SK-N-SH (cell line): Measurements from ENCODE around the gene YTHDC2. TPM values are rescaled to one million over a fixed set of nuclear protein-coding genes. Genes with fewer than 3 reads are reported as not detected.

ENCODE experiments used
- CTCF ChIA-PET: fragments of 300-600, 350-600 bp; formaldehyde crosslinking; extraction: SDS; loops from one replicate; lab custom pipeline; 2021; lab: Yijun Ruan, JAX
- POLR2A ChIA-PET: fragments of 350-600 bp; sonication (Branson Sonifier 250); formaldehyde crosslinking; extraction: SDS; loops from one replicate; lab custom pipeline; 2020; ENCODE audit warnings: antibody characterized with exemption, inconsistent platforms; lab: Yijun Ruan, JAX
- DNase-seq: peaks from one replicate; pipeline ENCODE4 v3.0.0; 2012
- H2AFZ ChIP-seq: fragments of 200-600 bp; sonication (generic); 2 replicates; pipeline ENCODE4 v1.8.1; 2016; ENCODE audit warnings: antibody characterized with exemption, mild to moderate bottlenecking, low read depth
- H3F3A ChIP-seq: fragments of 200-600 bp; sonication (generic); replicated peaks from 2 replicates; pipeline ENCODE3; 2016; ENCODE audit warnings: antibody characterized with exemption, mild to moderate bottlenecking; ENCODE audit not compliant: insufficient read depth
- H3K27ac ChIP-seq, 2 experiments: fragments of 200-500 bp in 1 of 2; fragments of 200-600 bp in 1 of 2; sonication (Bioruptor generic) in 1 of 2; sonication (generic), shearing (Covaris generic) in 1 of 2; 2 replicates each; pipeline versions ENCODE4 v1.5.1 to v1.6.1; 2014 to 2016; ENCODE audit warnings: low read depth in 2 of 2, inconsistent platforms in 1 of 2, low read length in 1 of 2, mild to moderate bottlenecking in 1 of 2, mixed read lengths in 1 of 2
- H3K27me3 ChIP-seq: fragments of 200-600 bp; sonication (generic), shearing (Covaris generic); 2 replicates; pipeline ENCODE4 v1.6.1; 2016; ENCODE audit warnings: mixed run types; ENCODE audit not compliant: insufficient read depth
- H3K36me3 ChIP-seq, 2 experiments: fragments of 200-500 bp in 1 of 2; fragments of 200-600 bp in 1 of 2; sonication (Bioruptor generic) in 1 of 2; sonication (generic) in 1 of 2; replicated peaks in 1 of 2; 2 replicates each; pipeline versions ENCODE3 to v1.5.1; 2014 to 2016; ENCODE audit warnings: low read length in 1 of 2, mild to moderate bottlenecking in 1 of 2; ENCODE audit not compliant: insufficient read depth in 2 of 2, control insufficient read depth in 1 of 2
- H3K4me1 ChIP-seq, 2 experiments: fragments of 200-500 bp in 1 of 2; fragments of 200-600 bp in 1 of 2; sonication (Bioruptor generic) in 1 of 2; sonication (generic), shearing (Covaris generic) in 1 of 2; 2 replicates each; pipeline versions ENCODE4 v1.5.1 to v1.6.1; 2014 to 2016; ENCODE audit warnings: low read depth in 1 of 2, low read length in 1 of 2, mixed run types in 1 of 2; ENCODE audit not compliant: insufficient read depth in 2 of 2, control insufficient read depth in 1 of 2
- H3K4me2 ChIP-seq: fragments of 200-600 bp; sonication (generic), shearing (Covaris generic); 2 replicates; pipeline ENCODE4 v1.6.1; 2017; ENCODE audit warnings: mixed run types
- H3K4me3 ChIP-seq, 2 experiments: fragments of 200-500 bp in 1 of 2; fragments of 200-600 bp in 1 of 2; sonication (Bioruptor generic) in 1 of 2; sonication (generic), shearing (Covaris generic) in 1 of 2; 2 replicates each; pipeline versions ENCODE4 v1.5.1 to v1.8.1; 2014 to 2016; ENCODE audit warnings: low read depth in 2 of 2, inconsistent platforms in 1 of 2, low read length in 1 of 2, mild to moderate bottlenecking in 1 of 2, mixed read lengths in 1 of 2, moderate library complexity in 1 of 2
- H3K79me2 ChIP-seq: fragments of 200-600 bp; sonication (generic); 2 replicates; pipeline ENCODE4 v1.8.1; 2017; ENCODE audit warnings: mild to moderate bottlenecking; ENCODE audit not compliant: insufficient read depth
- H3K9ac ChIP-seq: fragments of 200-600 bp; sonication (generic); 2 replicates; pipeline ENCODE4 v1.6.1; 2017; ENCODE audit warnings: mixed run types
- H3K9me2 ChIP-seq: fragments of 200-600 bp; sonication (generic); 2 replicates; pipeline ENCODE4 v1.6.1; 2017; ENCODE audit warnings: mixed run types
- H3K9me3 ChIP-seq: fragments of 200-600 bp; sonication (generic); 2 replicates; pipeline ENCODE4 v1.6.1; 2017; ENCODE audit warnings: mixed run types, mild to moderate bottlenecking, moderate library complexity
- H4K20me1 ChIP-seq: fragments of 200-600 bp; sonication (generic); 2 replicates; pipeline ENCODE4 v1.6.1; 2017; ENCODE audit warnings: mild to moderate bottlenecking, mixed run types; ENCODE audit not compliant: insufficient read depth
- ELF1 ChIP-seq: IDR thresholded peaks from 2 replicates; pipeline ENCODE4 v1.4.0; 2012
- FOSL2 ChIP-seq: IDR thresholded peaks from 2 replicates; pipeline ENCODE4 v1.4.0; 2012; ENCODE audit warnings: low read depth, mild to moderate bottlenecking, moderate library complexity, borderline replicate concordance
- FOXJ3 ChIP-seq: sonication (generic); formaldehyde crosslinking; IDR thresholded peaks from 2 replicates; pipeline ENCODE4 v1.5.1; 2020; ENCODE audit warnings: mild to moderate bottlenecking, missing genetic modification reagents
- GABPA ChIP-seq: IDR thresholded peaks from 2 replicates; pipeline ENCODE4 v1.4.0; 2012; ENCODE audit warnings: low read depth, mild to moderate bottlenecking
- GATA2 ChIP-seq: sonication (generic); formaldehyde crosslinking; IDR thresholded peaks from 2 replicates; pipeline ENCODE4 v1.5.0; 2020; ENCODE audit warnings: mild to moderate bottlenecking, missing genetic modification reagents
- MEF2A ChIP-seq: IDR thresholded peaks from 2 replicates; pipeline ENCODE4 v1.4.0; 2012; ENCODE audit warnings: low read depth, borderline replicate concordance
- NFIC ChIP-seq: IDR thresholded peaks from 2 replicates; pipeline ENCODE4 v1.4.0; 2012; ENCODE audit warnings: borderline replicate concordance
- NRF1 ChIP-seq: IDR thresholded peaks from 2 replicates; pipeline ENCODE4 v1.6.1; 2012; ENCODE audit warnings: low read depth, mild to moderate bottlenecking, low read length
- POLR2AphosphoS5 ChIP-seq: IDR thresholded peaks from 2 replicates; pipeline ENCODE4 v1.6.1; 2012; ENCODE audit warnings: low read depth, low read length
- RAD21 ChIP-seq: IDR thresholded peaks from 2 replicates; pipeline ENCODE4 v1.6.1; 2012; ENCODE audit warnings: mild to moderate bottlenecking, low read length
- RCOR1 ChIP-seq: fragments of 150-350 bp; IDR thresholded peaks from 2 replicates; pipeline ENCODE4 v1.6.1; 2017; ENCODE audit warnings: antibody characterized with exemption, low read length
- RXRA ChIP-seq: IDR thresholded peaks from 2 replicates; pipeline ENCODE4 v1.4.0; 2012; ENCODE audit warnings: low read depth, mild to moderate bottlenecking, borderline replicate concordance
- YY1 ChIP-seq: IDR thresholded peaks from 2 replicates; pipeline ENCODE4 v1.4.0; 2012; ENCODE audit warnings: low read depth, mild to moderate bottlenecking
- WGBS: methylation state at CpG from one replicate; pipeline ENCODE4 v1.1.6; 2017; ENCODE audit warnings: low lambda C conversion rate; 5-methylcytosine and 5-hydroxymethylcytosine counted together
- polyA plus RNA-seq, 3 experiments: library from polyadenylated mRNA; depleted of rRNA; stranded (reverse); fragments of >200 nt; gene quantifications; 2 replicates each; pipeline ENCODE4 v1.2.3, GENCODE V29; 2012
- TF ChIP-seq, protein P1 (sequence below): IDR thresholded peaks from 2 replicates; pipeline ENCODE4 v1.4.0; 2012; ENCODE audit warnings: low read depth, borderline replicate concordance
- TF ChIP-seq, protein P2 (sequence below): IDR thresholded peaks from 2 replicates; pipeline ENCODE4 v1.6.1; 2012; ENCODE audit warnings: mild to moderate bottlenecking, low read depth, low read length, moderate library complexity
- TF ChIP-seq, protein P3 (sequence below): fragments of 150-350 bp; IDR thresholded peaks from 2 replicates; pipeline ENCODE4 v1.6.1; 2017; ENCODE audit warnings: antibody characterized with exemption, low read length, low read depth, borderline replicate concordance
- TF ChIP-seq, protein P4 (sequence below): IDR thresholded peaks from 2 replicates; pipeline ENCODE4 v1.4.0; 2012; ENCODE audit warnings: low read depth, borderline replicate concordance
- TF ChIP-seq, protein P5 (sequence below): fragments of 150-350 bp; IDR thresholded peaks from 2 replicates; pipeline ENCODE4 v1.6.1; 2016; ENCODE audit warnings: mild to moderate bottlenecking, low read depth, low read length

The YTHDC2 gene
- polyA plus RNA-seq, 1 of the 3 experiments (the other 2 are of a cell fraction) = 3.5 TPM

DNA sequence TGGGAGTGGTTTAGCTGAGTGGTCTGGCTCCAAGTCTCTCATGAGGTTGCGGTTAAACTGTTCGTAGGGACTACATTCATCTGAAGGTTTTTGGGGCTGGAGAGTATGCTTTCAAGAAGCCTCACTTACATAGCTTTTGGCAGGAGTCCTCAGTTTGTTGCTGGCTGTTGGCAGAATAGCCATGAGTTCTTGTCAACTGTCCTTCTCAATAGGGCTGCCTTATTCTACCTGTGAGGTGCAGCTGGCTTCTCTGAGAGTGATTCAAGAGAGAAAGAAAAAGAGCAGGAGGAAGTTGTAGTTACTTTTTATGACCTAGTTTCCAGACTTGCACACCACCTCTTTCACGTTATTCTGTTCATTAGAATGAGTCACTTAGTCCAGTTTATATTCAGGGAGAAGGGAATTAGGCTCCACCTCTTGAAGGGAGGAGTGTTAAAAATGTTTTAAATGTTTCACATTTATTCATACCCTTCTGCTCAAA is 33.2 kb downstream of the YTHDC2 start:
- no peak overlapping the region for H3K27ac ChIP-seq
- peaks cover 4% of the 10 kb centered on the region for H3F3A ChIP-seq
- H3K4me3 ChIP-seq = no peak overlapping the region
- no peak overlapping the region for H3K9ac ChIP-seq
- H3K4me1 ChIP-seq = no peaks in the 10 kb centered on the region
- TF ChIP-seq RAD21 = no peak
- no peak for TF ChIP-seq POLR2AphosphoS5
- TF ChIP-seq, protein P1, sequence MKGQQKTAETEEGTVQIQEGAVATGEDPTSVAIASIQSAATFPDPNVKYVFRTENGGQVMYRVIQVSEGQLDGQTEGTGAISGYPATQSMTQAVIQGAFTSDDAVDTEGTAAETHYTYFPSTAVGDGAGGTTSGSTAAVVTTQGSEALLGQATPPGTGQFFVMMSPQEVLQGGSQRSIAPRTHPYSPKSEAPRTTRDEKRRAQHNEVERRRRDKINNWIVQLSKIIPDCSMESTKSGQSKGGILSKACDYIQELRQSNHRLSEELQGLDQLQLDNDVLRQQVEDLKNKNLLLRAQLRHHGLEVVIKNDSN = no peak
- TF ChIP-seq, protein P2, sequence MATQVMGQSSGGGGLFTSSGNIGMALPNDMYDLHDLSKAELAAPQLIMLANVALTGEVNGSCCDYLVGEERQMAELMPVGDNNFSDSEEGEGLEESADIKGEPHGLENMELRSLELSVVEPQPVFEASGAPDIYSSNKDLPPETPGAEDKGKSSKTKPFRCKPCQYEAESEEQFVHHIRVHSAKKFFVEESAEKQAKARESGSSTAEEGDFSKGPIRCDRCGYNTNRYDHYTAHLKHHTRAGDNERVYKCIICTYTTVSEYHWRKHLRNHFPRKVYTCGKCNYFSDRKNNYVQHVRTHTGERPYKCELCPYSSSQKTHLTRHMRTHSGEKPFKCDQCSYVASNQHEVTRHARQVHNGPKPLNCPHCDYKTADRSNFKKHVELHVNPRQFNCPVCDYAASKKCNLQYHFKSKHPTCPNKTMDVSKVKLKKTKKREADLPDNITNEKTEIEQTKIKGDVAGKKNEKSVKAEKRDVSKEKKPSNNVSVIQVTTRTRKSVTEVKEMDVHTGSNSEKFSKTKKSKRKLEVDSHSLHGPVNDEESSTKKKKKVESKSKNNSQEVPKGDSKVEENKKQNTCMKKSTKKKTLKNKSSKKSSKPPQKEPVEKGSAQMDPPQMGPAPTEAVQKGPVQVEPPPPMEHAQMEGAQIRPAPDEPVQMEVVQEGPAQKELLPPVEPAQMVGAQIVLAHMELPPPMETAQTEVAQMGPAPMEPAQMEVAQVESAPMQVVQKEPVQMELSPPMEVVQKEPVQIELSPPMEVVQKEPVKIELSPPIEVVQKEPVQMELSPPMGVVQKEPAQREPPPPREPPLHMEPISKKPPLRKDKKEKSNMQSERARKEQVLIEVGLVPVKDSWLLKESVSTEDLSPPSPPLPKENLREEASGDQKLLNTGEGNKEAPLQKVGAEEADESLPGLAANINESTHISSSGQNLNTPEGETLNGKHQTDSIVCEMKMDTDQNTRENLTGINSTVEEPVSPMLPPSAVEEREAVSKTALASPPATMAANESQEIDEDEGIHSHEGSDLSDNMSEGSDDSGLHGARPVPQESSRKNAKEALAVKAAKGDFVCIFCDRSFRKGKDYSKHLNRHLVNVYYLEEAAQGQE = no peak
- TF ChIP-seq YY1 = no peak
- TF ChIP-seq NFIC = no peak
- no peak for TF ChIP-seq FOSL2
- TF ChIP-seq NRF1 = no peak
- no peak for TF ChIP-seq ELF1
- no peak for TF ChIP-seq FOXJ3
- no peak for DNase-seq
- H2AFZ ChIP-seq = no peak overlapping the region
- no peaks in the 10 kb centered on the region for H3K27me3 ChIP-seq
- no peak overlapping the region for H3K4me2 ChIP-seq
- ChIA-PET POLR2A (no interaction called here), CTCF (interaction anchor here (0.9 kb wide), 1 partner anchor 30 kb away, joined by 3 read pairs; no protein-coding TSS in a partner anchor)
- WGBS = 94% methylated on average over 3 of the region's 3 CpGs
- H3K79me2 ChIP-seq = no peaks in the 10 kb centered on the region
- peaks cover 70 to 75% of the 10 kb centered on the region in 2 experiments for H3K36me3 ChIP-seq
- no peaks in the 10 kb centered on the region for H3K9me2 ChIP-seq
- no peaks in the 10 kb centered on the region for H4K20me1 ChIP-seq
- H3K9me3 ChIP-seq = no peaks in the 10 kb centered on the region

DNA sequence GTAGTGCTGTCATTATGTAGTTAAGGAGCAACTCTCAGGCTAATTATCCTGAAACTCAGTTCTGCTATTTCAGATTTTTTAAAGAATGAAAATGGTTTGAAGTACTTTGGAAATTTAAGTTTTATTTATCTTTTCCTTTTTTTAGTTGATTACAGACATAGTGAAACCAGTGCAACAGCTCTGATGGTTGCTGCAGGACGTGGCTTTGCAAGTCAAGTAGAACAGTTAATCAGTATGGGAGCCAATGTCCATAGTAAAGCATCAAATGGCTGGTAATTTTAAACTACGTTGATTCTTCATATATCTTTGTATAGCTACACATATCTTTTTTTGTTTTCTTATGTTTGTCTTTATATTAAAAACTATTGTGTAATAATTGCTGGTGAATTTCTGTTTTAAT is 34.9 kb downstream of the YTHDC2 start:
- CTCF ChIA-PET = interaction anchor here (0.6 to 1.3 kb wide), 2 partner anchors 21 to 552 kb away, joined by 3 read pairs; no protein-coding TSS in a partner anchor
- H3F3A ChIP-seq = peaks cover 4% of the 10 kb centered on the region
- no peak for TF ChIP-seq GATA2 (CRISPR knock-in tag)
- TF ChIP-seq GABPA = no peak
- TF ChIP-seq, protein P3, sequence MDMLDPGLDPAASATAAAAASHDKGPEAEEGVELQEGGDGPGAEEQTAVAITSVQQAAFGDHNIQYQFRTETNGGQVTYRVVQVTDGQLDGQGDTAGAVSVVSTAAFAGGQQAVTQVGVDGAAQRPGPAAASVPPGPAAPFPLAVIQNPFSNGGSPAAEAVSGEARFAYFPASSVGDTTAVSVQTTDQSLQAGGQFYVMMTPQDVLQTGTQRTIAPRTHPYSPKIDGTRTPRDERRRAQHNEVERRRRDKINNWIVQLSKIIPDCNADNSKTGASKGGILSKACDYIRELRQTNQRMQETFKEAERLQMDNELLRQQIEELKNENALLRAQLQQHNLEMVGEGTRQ = no peak
- no peak for TF ChIP-seq RAD21
- no peak for TF ChIP-seq NFIC
- TF ChIP-seq MEF2A = no peak
- TF ChIP-seq RCOR1 = no peak
- no peak for TF ChIP-seq RXRA
- TF ChIP-seq, protein P4, sequence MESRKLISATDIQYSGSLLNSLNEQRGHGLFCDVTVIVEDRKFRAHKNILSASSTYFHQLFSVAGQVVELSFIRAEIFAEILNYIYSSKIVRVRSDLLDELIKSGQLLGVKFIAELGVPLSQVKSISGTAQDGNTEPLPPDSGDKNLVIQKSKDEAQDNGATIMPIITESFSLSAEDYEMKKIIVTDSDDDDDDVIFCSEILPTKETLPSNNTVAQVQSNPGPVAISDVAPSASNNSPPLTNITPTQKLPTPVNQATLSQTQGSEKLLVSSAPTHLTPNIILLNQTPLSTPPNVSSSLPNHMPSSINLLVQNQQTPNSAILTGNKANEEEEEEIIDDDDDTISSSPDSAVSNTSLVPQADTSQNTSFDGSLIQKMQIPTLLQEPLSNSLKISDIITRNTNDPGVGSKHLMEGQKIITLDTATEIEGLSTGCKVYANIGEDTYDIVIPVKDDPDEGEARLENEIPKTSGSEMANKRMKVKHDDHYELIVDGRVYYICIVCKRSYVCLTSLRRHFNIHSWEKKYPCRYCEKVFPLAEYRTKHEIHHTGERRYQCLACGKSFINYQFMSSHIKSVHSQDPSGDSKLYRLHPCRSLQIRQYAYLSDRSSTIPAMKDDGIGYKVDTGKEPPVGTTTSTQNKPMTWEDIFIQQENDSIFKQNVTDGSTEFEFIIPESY = no peak
- TF ChIP-seq, protein P5, sequence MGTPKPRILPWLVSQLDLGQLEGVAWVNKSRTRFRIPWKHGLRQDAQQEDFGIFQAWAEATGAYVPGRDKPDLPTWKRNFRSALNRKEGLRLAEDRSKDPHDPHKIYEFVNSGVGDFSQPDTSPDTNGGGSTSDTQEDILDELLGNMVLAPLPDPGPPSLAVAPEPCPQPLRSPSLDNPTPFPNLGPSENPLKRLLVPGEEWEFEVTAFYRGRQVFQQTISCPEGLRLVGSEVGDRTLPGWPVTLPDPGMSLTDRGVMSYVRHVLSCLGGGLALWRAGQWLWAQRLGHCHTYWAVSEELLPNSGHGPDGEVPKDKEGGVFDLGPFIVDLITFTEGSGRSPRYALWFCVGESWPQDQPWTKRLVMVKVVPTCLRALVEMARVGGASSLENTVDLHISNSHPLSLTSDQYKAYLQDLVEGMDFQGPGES = no peak
- TF ChIP-seq, all 33 proteins: peak for 0
- no peak overlapping the region for H3K4me3 ChIP-seq
- no peaks in the 10 kb centered on the region for H4K20me1 ChIP-seq
- WGBS = 98% methylated on average over 2 of the region's 2 CpGs
- no peaks in the 10 kb centered on the region for H3K27me3 ChIP-seq
- H3K27ac ChIP-seq = no peak overlapping the region
- H2AFZ ChIP-seq = no peak overlapping the region
- H3K4me1 ChIP-seq = no peaks in the 10 kb centered on the region
- no peak for DNase-seq
- no peaks in the 10 kb centered on the region for H3K9me2 ChIP-seq
- no peaks in the 10 kb centered on the region for H3K9me3 ChIP-seq
- peaks cover 74 to 77% of the 10 kb centered on the region in 2 experiments for H3K36me3 ChIP-seq
- H3K4me2 ChIP-seq = no peak overlapping the region
- POLR2A ChIA-PET = no interaction called here
- H3K9ac ChIP-seq = no peak overlapping the region
- no peaks in the 10 kb centered on the region for H3K79me2 ChIP-seq
